HFFc6 (cell line): ENCODE data around the gene ATE1. TPM values are rescaled to one million over a fixed set of nuclear protein-coding genes. Genes with fewer than 3 reads are reported as not detected.
"Not testable (repeated sequence)": the region's sequence is repeated elsewhere in the genome, so short reads cannot be mapped to it uniquely, and the experiment has no call there.

ENCODE experiments used
- DNase-seq: peaks from one replicate; pipeline ENCODE4 v3.0.0-alpha.2; 2018
- H3K27ac Mint-ChIP-seq: 2 replicates; pipeline ENCODE4 v1.8.0; 2020; ENCODE audit warnings: mild to moderate bottlenecking, mixed read lengths
- H3K27me3 Mint-ChIP-seq: 2 replicates; pipeline ENCODE4 v1.8.0; 2021; ENCODE audit warnings: mild to moderate bottlenecking, moderate library complexity, mixed read lengths; ENCODE audit not compliant: insufficient read depth
- H3K36me3 Mint-ChIP-seq: 2 replicates; pipeline ENCODE4 v1.8.0; 2021; ENCODE audit warnings: low read depth, mixed read lengths
- H3K4me1 Mint-ChIP-seq: 2 replicates; pipeline ENCODE4 v1.8.0; 2020; ENCODE audit warnings: low read depth, mixed read lengths
- H3K4me3 Mint-ChIP-seq: 2 replicates; pipeline ENCODE4 v1.8.0; 2020; ENCODE audit warnings: mild to moderate bottlenecking, moderate library complexity, mixed read lengths
- H3K9me3 Mint-ChIP-seq: 2 replicates; pipeline ENCODE4 v1.8.0; 2020; ENCODE audit warnings: mild to moderate bottlenecking, mixed read lengths
- total RNA-seq, 6 experiments: library from RNA; stranded (reverse); fragmentation: NEBNext Ultra II Directional; extraction: Animal tissue kit (Norgen Biotek cat#: 25700); gene quantifications; 2 replicates in 1 of 6; 3 replicates in 5 of 6; pipeline ENCODE4 v1.2.3, GENCODE V29; 2021
- TF ChIP-seq, protein P1 (sequence below): fragments of 200-600 bp; sonication (generic); IDR thresholded peaks from 2 replicates; pipeline ENCODE4 v1.5.0; 2021; ENCODE audit warnings: antibody characterized with exemption, mild to moderate bottlenecking

Gene ATE1
- total RNA-seq, 6 experiments from 2014 or later: 19.4 to 25.2 (median 21.0) TPM

DNA sequence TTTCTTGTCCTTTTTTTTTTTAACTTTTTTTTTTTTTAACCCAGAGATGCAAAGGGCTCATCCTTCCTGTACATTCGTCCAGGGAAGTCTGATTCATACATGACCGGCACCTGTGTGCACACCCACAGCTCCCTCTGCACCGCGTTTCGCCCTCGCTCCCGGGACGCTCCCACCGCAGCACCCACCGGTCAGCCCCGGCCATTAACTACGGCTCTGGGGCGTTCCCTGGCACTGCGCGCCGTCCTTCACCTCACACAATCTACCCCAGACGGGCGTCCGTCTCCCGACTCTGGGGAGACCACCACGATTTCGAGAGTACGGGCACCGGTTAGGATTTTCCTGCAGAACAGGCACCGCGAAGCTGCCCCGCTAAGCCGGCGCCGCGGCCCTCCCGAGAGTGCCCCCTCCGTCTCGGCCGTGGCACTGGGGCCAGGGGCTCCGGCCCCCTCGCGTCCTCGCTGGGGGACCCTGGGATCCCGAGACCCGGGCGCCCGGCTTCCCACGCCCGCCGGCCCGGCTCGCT lies 452 bp downstream of the ATE1 start:
- DNase-seq: peak; percentile 43
- TF ChIP-seq, protein P1, sequence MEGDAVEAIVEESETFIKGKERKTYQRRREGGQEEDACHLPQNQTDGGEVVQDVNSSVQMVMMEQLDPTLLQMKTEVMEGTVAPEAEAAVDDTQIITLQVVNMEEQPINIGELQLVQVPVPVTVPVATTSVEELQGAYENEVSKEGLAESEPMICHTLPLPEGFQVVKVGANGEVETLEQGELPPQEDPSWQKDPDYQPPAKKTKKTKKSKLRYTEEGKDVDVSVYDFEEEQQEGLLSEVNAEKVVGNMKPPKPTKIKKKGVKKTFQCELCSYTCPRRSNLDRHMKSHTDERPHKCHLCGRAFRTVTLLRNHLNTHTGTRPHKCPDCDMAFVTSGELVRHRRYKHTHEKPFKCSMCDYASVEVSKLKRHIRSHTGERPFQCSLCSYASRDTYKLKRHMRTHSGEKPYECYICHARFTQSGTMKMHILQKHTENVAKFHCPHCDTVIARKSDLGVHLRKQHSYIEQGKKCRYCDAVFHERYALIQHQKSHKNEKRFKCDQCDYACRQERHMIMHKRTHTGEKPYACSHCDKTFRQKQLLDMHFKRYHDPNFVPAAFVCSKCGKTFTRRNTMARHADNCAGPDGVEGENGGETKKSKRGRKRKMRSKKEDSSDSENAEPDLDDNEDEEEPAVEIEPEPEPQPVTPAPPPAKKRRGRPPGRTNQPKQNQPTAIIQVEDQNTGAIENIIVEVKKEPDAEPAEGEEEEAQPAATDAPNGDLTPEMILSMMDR: no peak
- H3K36me3 Mint-ChIP-seq: peaks cover 10% of the 10 kb centered on the region
- no peaks in the 10 kb centered on the region for H3K9me3 Mint-ChIP-seq
- peaks cover 2% of the 10 kb centered on the region; the same call in 1 of the 2 replicates for H3K27me3 Mint-ChIP-seq
- H3K27ac Mint-ChIP-seq: peak overlapping the region; percentile 83
- H3K4me1 Mint-ChIP-seq: peaks cover 30% of the 10 kb centered on the region
- peak overlapping the region; percentile 92 for H3K4me3 Mint-ChIP-seq

DNA sequence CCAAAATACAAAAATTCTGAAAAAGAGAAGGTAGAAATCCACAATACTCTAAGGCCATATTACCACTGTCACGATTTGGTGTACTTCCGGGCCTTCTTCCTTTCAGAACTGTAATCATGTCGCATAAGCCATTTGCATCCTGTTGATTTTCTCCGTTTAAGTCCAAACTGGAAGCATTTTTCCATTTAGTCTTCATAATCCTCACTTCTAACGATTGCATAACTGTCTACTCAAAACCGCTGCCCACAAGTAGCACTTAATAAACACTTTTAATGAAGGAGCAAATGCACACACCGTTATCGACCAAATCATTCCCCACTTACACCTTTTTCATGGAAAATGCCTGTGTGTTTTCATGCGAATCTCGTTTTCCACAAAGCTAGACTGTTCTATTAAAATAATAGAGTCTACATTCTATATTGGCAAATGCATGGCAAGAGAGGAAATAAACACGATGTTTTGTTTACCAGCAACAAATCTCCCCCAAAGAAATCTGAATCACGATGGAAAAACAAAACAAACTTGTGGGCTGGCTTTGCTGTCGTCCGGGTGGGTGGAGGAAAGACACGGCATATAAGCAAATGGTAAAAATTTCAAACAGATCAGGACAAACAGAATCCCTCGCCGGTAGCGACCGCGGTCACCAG lies 1.0 kb downstream of the ATE1 start:
- Mint-ChIP-seq H3K27me3 (peaks cover 2% of the 10 kb centered on the region; the same call in 1 of the 2 replicates), H3K4me1 (peaks cover 32% of the 10 kb centered on the region), H3K36me3 (peaks cover 10% of the 10 kb centered on the region), H3K4me3 (peak overlapping the region; percentile 92), H3K27ac (peak overlapping the region; percentile 83), H3K9me3 (no peaks in the 10 kb centered on the region)
- TF ChIP-seq, protein P1: no peak
- no peak for DNase-seq

DNA sequence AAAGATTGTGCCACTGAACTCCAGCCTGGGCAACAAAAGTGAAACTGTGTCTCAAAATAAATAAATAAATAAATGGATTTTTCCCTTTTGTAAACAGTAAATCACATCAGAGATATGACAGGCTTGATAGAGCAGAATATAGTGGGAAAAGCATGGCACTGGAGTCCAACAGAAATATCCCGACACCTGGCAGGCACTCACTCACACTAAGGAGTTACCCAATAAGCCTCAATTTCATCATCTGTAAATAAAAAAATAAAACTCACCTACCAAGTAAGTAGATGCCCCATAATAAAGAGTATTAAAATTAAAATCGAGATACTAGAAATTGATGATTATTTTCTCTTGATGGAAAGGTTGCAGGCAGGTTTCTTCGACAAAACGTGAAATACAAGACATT lies 1.7 kb downstream of the ATE1 start:
- peaks cover 36% of the 10 kb centered on the region for H3K4me1 Mint-ChIP-seq
- H3K36me3 Mint-ChIP-seq: peaks cover 10% of the 10 kb centered on the region
- TF ChIP-seq, protein P1: no peak
- H3K9me3 Mint-ChIP-seq: no peaks in the 10 kb centered on the region
- peak overlapping the region; percentile 36; the same call in 1 of the 2 replicates for H3K27ac Mint-ChIP-seq
- peak overlapping the region; percentile 92 for H3K4me3 Mint-ChIP-seq
- peaks cover 2% of the 10 kb centered on the region; the same call in 1 of the 2 replicates for H3K27me3 Mint-ChIP-seq
- no peak for DNase-seq

DNA sequence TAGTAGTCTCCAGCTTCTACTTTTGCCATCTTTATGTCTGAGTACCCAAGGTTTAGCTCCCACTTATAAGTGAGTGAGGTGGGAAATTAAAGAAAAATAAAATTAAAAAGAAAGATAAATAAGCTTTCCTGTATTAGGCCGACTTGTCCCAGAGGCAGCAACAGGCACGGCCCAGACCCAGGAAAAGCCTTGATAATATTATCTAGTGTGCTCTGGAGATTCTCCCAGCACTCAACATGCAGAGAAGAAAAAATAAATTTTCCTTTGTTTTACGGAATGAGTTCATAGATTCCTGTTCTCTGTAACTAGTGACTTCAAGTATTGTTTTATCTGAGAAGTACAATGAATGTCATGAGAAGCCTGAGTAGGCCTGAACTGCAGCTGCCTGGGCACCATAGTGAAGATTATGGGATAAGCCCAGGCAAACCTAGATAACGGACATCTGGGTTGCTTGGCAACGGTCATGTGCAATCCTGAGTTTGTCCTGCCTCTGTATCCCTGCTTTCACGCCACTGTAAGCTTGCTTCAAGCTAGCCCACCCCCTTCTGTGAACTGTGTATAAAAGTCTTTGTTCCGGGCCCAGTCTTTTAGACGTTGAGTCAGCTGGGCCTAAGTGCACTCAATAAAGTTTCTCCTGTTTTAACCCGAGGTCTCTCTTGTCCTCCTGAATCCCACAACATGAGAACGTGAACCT lies 6.4 kb downstream of the ATE1 start:
- no peak overlapping the region for H3K4me3 Mint-ChIP-seq

DNA sequence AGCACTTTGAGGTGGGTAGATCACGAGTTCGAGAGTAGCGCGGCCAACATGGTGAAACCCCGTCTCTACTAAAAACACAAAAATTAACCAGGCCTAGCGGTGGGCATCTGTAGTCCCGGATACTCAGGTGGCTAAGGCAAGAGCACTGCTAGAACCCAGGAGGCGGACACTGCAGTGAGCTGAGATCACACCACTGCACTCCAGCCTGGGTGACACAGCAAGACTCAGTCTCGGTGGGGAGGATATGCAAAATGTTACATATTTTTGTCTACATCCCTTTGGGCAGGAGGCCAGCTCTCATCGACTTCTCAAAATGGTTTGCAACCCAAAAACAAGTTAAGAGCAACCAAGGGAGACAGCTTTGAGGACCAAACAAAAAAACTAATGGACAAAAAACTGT lies 8.2 kb downstream of the ATE1 start:
- H3K36me3 Mint-ChIP-seq: peaks cover 25% of the 10 kb centered on the region
- H3K27me3 Mint-ChIP-seq: no peaks in the 10 kb centered on the region
- no peak for DNase-seq
- no peaks in the 10 kb centered on the region for H3K9me3 Mint-ChIP-seq
- TF ChIP-seq, protein P1: no peak
- no peak overlapping the region for H3K4me3 Mint-ChIP-seq
- H3K4me1 Mint-ChIP-seq: peaks cover 12% of the 10 kb centered on the region
- H3K27ac Mint-ChIP-seq: no peak overlapping the region

More for the DNA sequence above, 6.4 kb downstream of the ATE1 start:
- H3K27me3 Mint-ChIP-seq: no peaks in the 10 kb centered on the region
- peaks cover 23% of the 10 kb centered on the region for H3K4me1 Mint-ChIP-seq
- H3K9me3 Mint-ChIP-seq: no peaks in the 10 kb centered on the region
- no peak for DNase-seq
- TF ChIP-seq, protein P1: no peak
- peaks cover 28% of the 10 kb centered on the region for H3K36me3 Mint-ChIP-seq
- H3K27ac Mint-ChIP-seq: peak overlapping the region; percentile 49

DNA sequence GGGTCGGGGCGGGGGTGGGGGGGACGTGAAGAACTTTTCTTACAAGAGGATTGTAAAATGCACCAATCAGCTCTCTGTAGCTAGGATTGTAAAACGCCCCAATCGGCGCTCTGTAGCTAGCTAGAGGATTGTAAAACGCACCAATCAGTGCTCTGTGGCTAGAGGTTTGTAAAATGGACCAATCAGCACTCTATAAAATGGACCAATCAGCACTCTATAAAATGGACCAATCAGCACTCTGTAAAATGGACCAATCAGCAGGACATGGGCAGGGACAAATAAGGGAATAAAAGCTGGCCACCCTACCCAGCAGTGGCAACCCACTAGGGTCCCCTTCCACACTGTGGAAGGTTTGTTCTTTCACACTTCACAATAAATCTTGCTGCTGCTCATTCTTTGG lies 9.0 kb downstream of the ATE1 start:
- not testable (repeated sequence) for H3K27ac Mint-ChIP-seq

More for the DNA sequence above, 9.0 kb downstream of the ATE1 start:
- not testable (repeated sequence) for H3K27me3 Mint-ChIP-seq, DNase-seq, H3K4me3 Mint-ChIP-seq, H3K9me3 Mint-ChIP-seq
- H3K36me3 Mint-ChIP-seq: peaks cover 27% of the 10 kb centered on the region
- peaks cover 12% of the 10 kb centered on the region for H3K4me1 Mint-ChIP-seq
